ENCODE results near the gene SCARF2. TPM values are rescaled to one million over a fixed set of nuclear protein-coding genes. Genes with fewer than 3 reads are reported as not detected.

The SCARF2 gene
- total and polyA plus RNA-seq, 2 of the 13 experiments (the other 11 are each of a cell fraction or from before 2014, with no cell fraction given): 3.3 to 6.2 TPM

DNA sequence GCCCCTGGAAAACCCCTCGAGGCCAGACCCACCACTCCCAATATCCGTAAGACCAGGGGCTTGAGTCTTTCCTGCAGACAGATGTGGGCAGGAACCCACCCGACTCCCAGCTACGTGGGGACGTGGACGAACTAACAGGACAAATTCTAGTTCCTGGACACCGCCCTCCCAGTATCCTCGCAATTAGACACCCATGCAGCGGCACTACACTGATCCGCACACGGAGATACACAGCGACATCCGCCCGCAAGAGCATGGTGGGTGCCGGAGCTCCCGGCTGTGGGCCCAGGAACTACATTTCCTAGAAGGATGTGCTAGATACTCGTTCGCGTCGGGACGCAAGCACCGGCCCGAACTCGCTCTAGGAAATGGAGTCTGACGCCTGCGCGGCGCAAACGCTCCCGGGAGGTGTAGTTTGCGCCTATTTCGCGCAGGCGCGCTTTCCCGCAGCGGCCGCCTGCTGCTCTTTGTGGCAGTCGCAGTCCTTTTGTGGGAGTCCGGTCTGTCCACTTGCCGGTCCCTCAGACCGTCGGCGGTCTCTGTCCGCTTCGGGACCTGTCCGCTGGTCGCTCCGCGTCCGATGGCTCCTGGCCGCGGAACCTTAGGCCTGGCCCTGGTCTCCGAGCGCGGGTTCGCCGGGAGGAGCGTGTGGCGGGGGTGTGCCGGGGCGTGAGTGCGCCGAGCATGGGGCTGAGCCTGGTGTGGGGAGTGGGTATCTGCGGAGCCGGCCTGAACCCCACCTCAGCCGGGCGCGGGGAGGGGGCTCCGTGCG, 43.7 kb downstream of the SCARF2 start, which contains the start of gene ZNF74 (continued):
- TF ChIP-seq, protein P1, sequence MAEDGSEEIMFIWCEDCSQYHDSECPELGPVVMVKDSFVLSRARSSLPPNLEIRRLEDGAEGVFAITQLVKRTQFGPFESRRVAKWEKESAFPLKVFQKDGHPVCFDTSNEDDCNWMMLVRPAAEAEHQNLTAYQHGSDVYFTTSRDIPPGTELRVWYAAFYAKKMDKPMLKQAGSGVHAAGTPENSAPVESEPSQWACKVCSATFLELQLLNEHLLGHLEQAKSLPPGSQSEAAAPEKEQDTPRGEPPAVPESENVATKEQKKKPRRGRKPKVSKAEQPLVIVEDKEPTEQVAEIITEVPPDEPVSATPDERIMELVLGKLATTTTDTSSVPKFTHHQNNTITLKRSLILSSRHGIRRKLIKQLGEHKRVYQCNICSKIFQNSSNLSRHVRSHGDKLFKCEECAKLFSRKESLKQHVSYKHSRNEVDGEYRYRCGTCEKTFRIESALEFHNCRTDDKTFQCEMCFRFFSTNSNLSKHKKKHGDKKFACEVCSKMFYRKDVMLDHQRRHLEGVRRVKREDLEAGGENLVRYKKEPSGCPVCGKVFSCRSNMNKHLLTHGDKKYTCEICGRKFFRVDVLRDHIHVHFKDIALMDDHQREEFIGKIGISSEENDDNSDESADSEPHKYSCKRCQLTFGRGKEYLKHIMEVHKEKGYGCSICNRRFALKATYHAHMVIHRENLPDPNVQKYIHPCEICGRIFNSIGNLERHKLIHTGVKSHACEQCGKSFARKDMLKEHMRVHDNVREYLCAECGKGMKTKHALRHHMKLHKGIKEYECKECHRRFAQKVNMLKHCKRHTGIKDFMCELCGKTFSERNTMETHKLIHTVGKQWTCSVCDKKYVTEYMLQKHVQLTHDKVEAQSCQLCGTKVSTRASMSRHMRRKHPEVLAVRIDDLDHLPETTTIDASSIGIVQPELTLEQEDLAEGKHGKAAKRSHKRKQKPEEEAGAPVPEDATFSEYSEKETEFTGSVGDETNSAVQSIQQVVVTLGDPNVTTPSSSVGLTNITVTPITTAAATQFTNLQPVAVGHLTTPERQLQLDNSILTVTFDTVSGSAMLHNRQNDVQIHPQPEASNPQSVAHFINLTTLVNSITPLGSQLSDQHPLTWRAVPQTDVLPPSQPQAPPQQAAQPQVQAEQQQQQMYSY (CRISPR knock-in tag; IDR thresholded peaks at IDR 0.05): peak; percentile 87
- TF ChIP-seq, protein P2, sequence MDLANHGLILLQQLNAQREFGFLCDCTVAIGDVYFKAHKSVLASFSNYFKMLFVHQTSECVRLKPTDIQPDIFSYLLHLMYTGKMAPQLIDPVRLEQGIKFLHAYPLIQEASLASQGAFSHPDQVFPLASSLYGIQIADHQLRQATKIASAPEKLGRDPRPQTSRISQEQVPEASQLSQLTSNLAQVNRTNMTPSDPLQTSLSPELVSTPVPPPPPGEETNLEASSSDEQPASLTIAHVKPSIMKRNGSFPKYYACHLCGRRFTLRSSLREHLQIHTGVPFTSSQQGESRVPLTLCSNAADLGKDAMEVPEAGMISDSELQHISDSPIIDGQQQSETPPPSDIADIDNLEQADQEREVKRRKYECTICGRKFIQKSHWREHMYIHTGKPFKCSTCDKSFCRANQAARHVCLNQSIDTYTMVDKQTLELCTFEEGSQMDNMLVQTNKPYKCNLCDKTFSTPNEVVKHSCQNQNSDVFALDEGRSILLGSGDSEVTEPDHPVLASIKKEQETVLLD (CRISPR knock-in tag; IDR thresholded peaks at IDR 0.05; ENCODE audit: low read depth): no peak
- TF ChIP-seq, protein P3, sequence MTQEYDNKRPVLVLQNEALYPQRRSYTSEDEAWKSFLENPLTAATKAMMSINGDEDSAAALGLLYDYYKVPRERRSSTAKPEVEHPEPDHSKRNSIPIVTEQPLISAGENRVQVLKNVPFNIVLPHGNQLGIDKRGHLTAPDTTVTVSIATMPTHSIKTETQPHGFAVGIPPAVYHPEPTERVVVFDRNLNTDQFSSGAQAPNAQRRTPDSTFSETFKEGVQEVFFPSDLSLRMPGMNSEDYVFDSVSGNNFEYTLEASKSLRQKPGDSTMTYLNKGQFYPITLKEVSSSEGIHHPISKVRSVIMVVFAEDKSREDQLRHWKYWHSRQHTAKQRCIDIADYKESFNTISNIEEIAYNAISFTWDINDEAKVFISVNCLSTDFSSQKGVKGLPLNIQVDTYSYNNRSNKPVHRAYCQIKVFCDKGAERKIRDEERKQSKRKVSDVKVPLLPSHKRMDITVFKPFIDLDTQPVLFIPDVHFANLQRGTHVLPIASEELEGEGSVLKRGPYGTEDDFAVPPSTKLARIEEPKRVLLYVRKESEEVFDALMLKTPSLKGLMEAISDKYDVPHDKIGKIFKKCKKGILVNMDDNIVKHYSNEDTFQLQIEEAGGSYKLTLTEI (CRISPR knock-in tag; conservative IDR thresholded peaks at IDR 0.05): no peak
- TF ChIP-seq ZNF549 (CRISPR knock-in tag; IDR thresholded peaks at IDR 0.05) (no peak), CENPT (CRISPR knock-in tag; IDR thresholded peaks at IDR 0.05; ENCODE audit: low read depth) (peak; percentile 54; the same call in 1 of the 2 replicates), RXRB (CRISPR knock-in tag; IDR thresholded peaks at IDR 0.05; ENCODE audit: borderline replicate concordance) (peak; percentile 66), ZFP41 (CRISPR knock-in tag; IDR thresholded peaks at IDR 0.05; ENCODE audit: borderline replicate concordance) (peak; percentile 88; the same call in 1 of the 2 replicates), RFXANK (CRISPR knock-in tag; IDR thresholded peaks at IDR 0.05) (no peak), ZNF33A (CRISPR knock-in tag; IDR thresholded peaks at IDR 0.05; ENCODE audit: borderline replicate concordance) (no peak), MEIS2 (CRISPR knock-in tag; IDR thresholded peaks at IDR 0.05) (no peak), KDM4B (CRISPR knock-in tag; IDR thresholded peaks at IDR 0.05) (0 out of 2 replicates have a peak, but pooled peaks have one; percentile 57), HNRNPH1 (optimal IDR thresholded peaks at IDR 0.05; ENCODE audit: low read depth, low read length) (no peak), ZNF335 (CRISPR knock-in tag; IDR thresholded peaks at IDR 0.05) (peak; percentile 68; the same call in 1 of the 2 replicates), ZNF75D (CRISPR knock-in tag; IDR thresholded peaks at IDR 0.05; ENCODE audit: borderline replicate concordance) (0 out of 2 replicates have a peak, but pooled peaks have one; percentile 87), PHF20 (CRISPR knock-in tag; IDR thresholded peaks at IDR 0.05) (peak; percentile 43), ZSCAN20 (CRISPR knock-in tag; IDR thresholded peaks at IDR 0.05; ENCODE audit: borderline replicate concordance) (peak; percentile 32; the same call in 1 of the 2 replicates), ZNF841 (CRISPR knock-in tag; IDR thresholded peaks at IDR 0.05; ENCODE audit: borderline replicate concordance) (no peak)
- TF ChIP-seq, protein P4, sequence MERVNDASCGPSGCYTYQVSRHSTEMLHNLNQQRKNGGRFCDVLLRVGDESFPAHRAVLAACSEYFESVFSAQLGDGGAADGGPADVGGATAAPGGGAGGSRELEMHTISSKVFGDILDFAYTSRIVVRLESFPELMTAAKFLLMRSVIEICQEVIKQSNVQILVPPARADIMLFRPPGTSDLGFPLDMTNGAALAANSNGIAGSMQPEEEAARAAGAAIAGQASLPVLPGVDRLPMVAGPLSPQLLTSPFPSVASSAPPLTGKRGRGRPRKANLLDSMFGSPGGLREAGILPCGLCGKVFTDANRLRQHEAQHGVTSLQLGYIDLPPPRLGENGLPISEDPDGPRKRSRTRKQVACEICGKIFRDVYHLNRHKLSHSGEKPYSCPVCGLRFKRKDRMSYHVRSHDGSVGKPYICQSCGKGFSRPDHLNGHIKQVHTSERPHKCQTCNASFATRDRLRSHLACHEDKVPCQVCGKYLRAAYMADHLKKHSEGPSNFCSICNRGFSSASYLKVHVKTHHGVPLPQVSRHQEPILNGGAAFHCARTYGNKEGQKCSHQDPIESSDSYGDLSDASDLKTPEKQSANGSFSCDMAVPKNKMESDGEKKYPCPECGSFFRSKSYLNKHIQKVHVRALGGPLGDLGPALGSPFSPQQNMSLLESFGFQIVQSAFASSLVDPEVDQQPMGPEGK (CRISPR knock-in tag; IDR thresholded peaks at IDR 0.05): peak; percentile 52
- TF ChIP-seq, protein P5, sequence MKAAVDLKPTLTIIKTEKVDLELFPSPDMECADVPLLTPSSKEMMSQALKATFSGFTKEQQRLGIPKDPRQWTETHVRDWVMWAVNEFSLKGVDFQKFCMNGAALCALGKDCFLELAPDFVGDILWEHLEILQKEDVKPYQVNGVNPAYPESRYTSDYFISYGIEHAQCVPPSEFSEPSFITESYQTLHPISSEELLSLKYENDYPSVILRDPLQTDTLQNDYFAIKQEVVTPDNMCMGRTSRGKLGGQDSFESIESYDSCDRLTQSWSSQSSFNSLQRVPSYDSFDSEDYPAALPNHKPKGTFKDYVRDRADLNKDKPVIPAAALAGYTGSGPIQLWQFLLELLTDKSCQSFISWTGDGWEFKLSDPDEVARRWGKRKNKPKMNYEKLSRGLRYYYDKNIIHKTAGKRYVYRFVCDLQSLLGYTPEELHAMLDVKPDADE (CRISPR knock-in tag; IDR thresholded peaks at IDR 0.05): no peak

Data from HepG2 (cell line).